Trophoblast cell (in vitro differentiated cells and primary cell): ENCODE measurements around the gene ONECUT1.

Experiments used
- DNase-seq, 2 donors: peaks; one replicate each; pipeline ENCODE4 v3.0.0-alpha.2; 2016
- H2AFZ ChIP-seq: 2 replicates; pipeline ENCODE4 v1.6.1; 2013; ENCODE audit warnings: low read length, moderate library complexity, mild to moderate bottlenecking; ENCODE audit not compliant: insufficient read depth, poor library complexity
- H2AK5ac ChIP-seq: 2 replicates; pipeline ENCODE4 v1.6.1; 2013; ENCODE audit warnings: mild to moderate bottlenecking, low read length
- H2BK120ac ChIP-seq: 2 replicates; pipeline ENCODE4 v1.6.1; 2013; ENCODE audit warnings: low read length, mild to moderate bottlenecking, moderate library complexity; ENCODE audit not compliant: insufficient read depth, poor library complexity
- H2BK12ac ChIP-seq: 2 replicates; pipeline ENCODE4 v1.6.1; 2013; ENCODE audit warnings: mild to moderate bottlenecking, low read length, moderate library complexity
- H2BK5ac ChIP-seq: 2 replicates; pipeline ENCODE4 v1.6.1; 2013; ENCODE audit warnings: low read length, low read depth, moderate library complexity, mild to moderate bottlenecking; ENCODE audit not compliant: poor library complexity
- H3K14ac ChIP-seq: 2 replicates; pipeline ENCODE4 v1.6.1; 2013; ENCODE audit warnings: mild to moderate bottlenecking, low read length
- H3K18ac ChIP-seq: 2 replicates; pipeline ENCODE4 v1.6.1; 2013; ENCODE audit warnings: mild to moderate bottlenecking, low read length
- H3K23ac ChIP-seq: 2 replicates; pipeline ENCODE4 v1.6.1; 2013; ENCODE audit warnings: low read length
- H3K27ac ChIP-seq: 2 replicates; pipeline ENCODE4 v1.5.1; 2013; ENCODE audit warnings: low read depth, mild to moderate bottlenecking, inconsistent platforms, low read length, moderate library complexity
- H3K27me3 ChIP-seq: 2 replicates; pipeline ENCODE4 v1.6.1; 2013; ENCODE audit warnings: inconsistent platforms, mild to moderate bottlenecking, low read length, moderate library complexity; ENCODE audit not compliant: insufficient read depth
- H3K36me3 ChIP-seq, 2 experiments: 1 replicate in 1 of 2; 2 replicates in 1 of 2; pipeline ENCODE4 v1.6.1; 2013; ENCODE audit warnings: low read length in 2 of 2, mild to moderate bottlenecking in 2 of 2, moderate library complexity in 1 of 2; ENCODE audit not compliant: insufficient read depth in 2 of 2, control insufficient read depth in 1 of 2
- H3K4ac ChIP-seq: 2 replicates; pipeline ENCODE4 v1.6.1; 2013; ENCODE audit warnings: low read depth, mild to moderate bottlenecking, low read length, moderate library complexity
- H3K4me1 ChIP-seq, 2 experiments: 1 replicate in 1 of 2; 2 replicates in 1 of 2; pipeline ENCODE4 v1.6.1; 2013; ENCODE audit warnings: low read length in 2 of 2, mild to moderate bottlenecking in 2 of 2, moderate library complexity in 1 of 2; ENCODE audit not compliant: insufficient read depth in 2 of 2, control insufficient read depth in 1 of 2
- H3K4me2 ChIP-seq: 2 replicates; pipeline ENCODE4 v1.6.1; 2013; ENCODE audit warnings: inconsistent platforms, mild to moderate bottlenecking, low read length, moderate library complexity
- H3K4me3 ChIP-seq: 2 replicates; pipeline ENCODE4 v1.5.1; 2013; ENCODE audit warnings: mild to moderate bottlenecking, low read depth, low read length, inconsistent platforms
- H3K79me1 ChIP-seq: one replicate; pipeline ENCODE4 v1.6.1; 2013; ENCODE audit warnings: low read length
- H3K79me2 ChIP-seq: 2 replicates; pipeline ENCODE4 v1.6.1; 2013; ENCODE audit warnings: low read length, mild to moderate bottlenecking; ENCODE audit not compliant: control insufficient read depth, insufficient read depth, poor library complexity
- H3K9ac ChIP-seq: 2 replicates; pipeline ENCODE4 v1.6.1; 2013; ENCODE audit warnings: mild to moderate bottlenecking, low read length
- H3K9me3 ChIP-seq: 2 replicates; pipeline ENCODE4 v1.6.1; 2013; ENCODE audit warnings: low read depth, mild to moderate bottlenecking, control low read depth, inconsistent platforms, low read length; ENCODE audit not compliant: insufficient read depth
- H4K12ac ChIP-seq: 2 replicates; pipeline ENCODE4 v1.6.1; 2013; ENCODE audit warnings: low read depth, mild to moderate bottlenecking, low read length, moderate library complexity
- H4K8ac ChIP-seq: 2 replicates; pipeline ENCODE4 v1.6.1; 2013; ENCODE audit warnings: low read depth, mild to moderate bottlenecking, low read length, moderate library complexity
- H4K91ac ChIP-seq: one replicate; pipeline ENCODE4 v1.6.1; 2013; ENCODE audit warnings: low read depth, mild to moderate bottlenecking, low read length, moderate library complexity
- WGBS: extraction: QIAGEN DNeasy Blood & Tissue Kit; methylation state at CpG from one replicate; pipeline ENCODE4 v1.1.7; 2013; ENCODE audit warnings: missing lambda C conversion rate; ENCODE audit not compliant: insufficient read length, insufficient coverage; ENCODE audit errors: extremely low coverage; 5-methylcytosine and 5-hydroxymethylcytosine counted together

Gene ONECUT1

DNA sequence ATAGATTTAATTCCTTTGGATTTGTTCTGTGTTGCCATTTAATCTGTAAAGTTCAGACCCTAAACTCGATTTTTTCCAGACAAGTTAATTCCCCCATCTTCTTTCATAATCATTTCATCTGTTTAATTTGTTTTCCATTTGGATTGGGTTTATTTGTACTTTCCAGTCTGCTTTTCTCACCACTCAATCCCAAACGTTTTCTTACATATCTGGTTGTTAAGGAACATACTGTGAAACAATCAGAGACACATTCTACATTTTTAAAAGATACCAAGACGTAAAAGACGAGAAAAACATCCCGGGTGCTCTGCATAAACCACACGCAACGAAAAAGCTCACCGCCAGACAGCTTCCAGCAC lies 13.0 kb upstream of the ONECUT1 start:
- Histone ChIP-seq H2BK5ac (no peak overlapping the region), H3K4me2 (no peak overlapping the region), H3K79me1 (no peaks in the 10 kb centered on the region), H4K91ac (no peak overlapping the region), H3K23ac (no peak overlapping the region), H2AK5ac (no peak overlapping the region), H2AFZ (no peak overlapping the region), H3K27me3 (peaks cover 58% of the 10 kb centered on the region), H3K9ac (no peak overlapping the region), H2BK120ac (no peak overlapping the region), H3K79me2 (no peaks in the 10 kb centered on the region), H3K36me3 (no peaks in the 10 kb centered on the region), H4K8ac (no peak overlapping the region), H2BK12ac (no peak overlapping the region), H3K18ac (no peak overlapping the region), H3K4me3 (no peak overlapping the region), H3K14ac (no peak overlapping the region), H3K4ac (no peak overlapping the region), H3K27ac (no peak overlapping the region), H3K9me3 (peaks cover 7% of the 10 kb centered on the region), H3K4me1 (peaks cover 6 to 13% of the 10 kb centered on the region in 2 experiments), H4K12ac (no peak overlapping the region)
- no peak for DNase-seq
- WGBS, result no CpG with 5 or more reads among the region's 8 CpGs

DNA sequence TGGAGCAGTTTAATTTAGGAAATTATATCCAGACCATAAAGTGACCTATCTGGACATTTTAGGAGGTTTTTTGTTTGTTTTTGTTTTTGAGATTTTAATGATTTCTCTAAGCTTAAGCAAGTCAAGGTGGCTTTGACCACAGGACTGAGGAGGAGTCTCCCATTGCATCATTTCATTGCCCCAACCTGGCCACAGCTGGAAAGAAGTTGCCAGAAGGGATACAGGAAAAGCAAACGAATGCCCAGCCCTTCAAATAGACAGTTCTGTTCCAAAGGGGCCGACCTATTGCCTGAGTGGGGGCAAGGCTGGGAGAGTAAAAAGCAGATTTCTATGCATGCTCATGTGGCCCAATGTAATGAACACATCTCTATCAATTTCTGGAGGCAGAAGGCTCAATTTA lies 12.0 kb upstream of the ONECUT1 start:
- Histone ChIP-seq H3K9ac (no peak overlapping the region), H3K4me3 (no peak overlapping the region), H4K12ac (no peak overlapping the region), H3K27ac (no peak overlapping the region), H2BK5ac (no peak overlapping the region), H3K4me1 (peaks cover 6 to 13% of the 10 kb centered on the region in 2 experiments), H3K4ac (no peak overlapping the region), H3K23ac (no peak overlapping the region), H3K27me3 (peaks cover 66% of the 10 kb centered on the region), H3K36me3 (no peaks in the 10 kb centered on the region), H3K18ac (no peak overlapping the region), H3K4me2 (no peak overlapping the region), H2AK5ac (no peak overlapping the region), H2BK120ac (no peak overlapping the region), H4K8ac (no peak overlapping the region), H3K14ac (no peak overlapping the region), H2BK12ac (no peak overlapping the region), H3K9me3 (peaks cover 7% of the 10 kb centered on the region), H3K79me1 (no peaks in the 10 kb centered on the region), H3K79me2 (no peaks in the 10 kb centered on the region), H4K91ac (no peak overlapping the region), H2AFZ (no peak overlapping the region)
- DNase-seq, result no peak
- no CpG with 5 or more reads among the region's 2 CpGs for WGBS

DNA sequence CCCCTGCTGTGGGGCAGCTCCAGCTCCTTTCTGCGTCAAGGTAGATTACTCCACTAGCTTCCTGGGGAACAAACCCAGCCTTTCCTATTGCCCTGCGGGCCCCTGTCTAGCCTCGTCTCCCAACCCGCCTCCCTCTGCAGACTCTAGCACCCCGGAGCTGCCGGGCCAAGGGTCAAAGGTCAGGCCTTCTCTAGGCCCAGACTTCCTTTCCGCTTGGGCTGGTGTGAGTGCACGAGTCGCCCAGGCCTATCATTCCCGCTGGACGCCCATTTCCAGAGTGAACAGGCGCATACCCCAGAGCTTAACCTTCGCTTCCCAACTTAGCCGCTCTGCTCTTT lies 11.6 kb upstream of the ONECUT1 start:
- H3K4ac ChIP-seq, result no peak overlapping the region
- H3K79me2 ChIP-seq, result no peaks in the 10 kb centered on the region
- H3K4me2 ChIP-seq, result no peak overlapping the region
- peaks cover 7% of the 10 kb centered on the region for H3K9me3 ChIP-seq
- H2AK5ac ChIP-seq, result no peak overlapping the region
- H2AFZ ChIP-seq, result no peak overlapping the region
- H3K14ac ChIP-seq, result no peak overlapping the region
- H3K23ac ChIP-seq, result no peak overlapping the region
- H4K91ac ChIP-seq, result no peak overlapping the region
- H3K4me3 ChIP-seq, result no peak overlapping the region
- no peak for DNase-seq
- no peak overlapping the region for H3K9ac ChIP-seq
- no peak overlapping the region for H4K8ac ChIP-seq
- H3K36me3 ChIP-seq, result no peaks in the 10 kb centered on the region
- H3K27me3 ChIP-seq, result peaks cover 68% of the 10 kb centered on the region
- H3K4me1 ChIP-seq, result peaks cover 6 to 13% of the 10 kb centered on the region in 2 experiments
- no CpG with 5 or more reads among the region's 14 CpGs for WGBS
- H2BK120ac ChIP-seq, result no peak overlapping the region
- H3K27ac ChIP-seq, result no peak overlapping the region
- no peak overlapping the region for H2BK12ac ChIP-seq
- H2BK5ac ChIP-seq, result no peak overlapping the region
- no peaks in the 10 kb centered on the region for H3K79me1 ChIP-seq
- H3K18ac ChIP-seq, result no peak overlapping the region
- no peak overlapping the region for H4K12ac ChIP-seq

DNA sequence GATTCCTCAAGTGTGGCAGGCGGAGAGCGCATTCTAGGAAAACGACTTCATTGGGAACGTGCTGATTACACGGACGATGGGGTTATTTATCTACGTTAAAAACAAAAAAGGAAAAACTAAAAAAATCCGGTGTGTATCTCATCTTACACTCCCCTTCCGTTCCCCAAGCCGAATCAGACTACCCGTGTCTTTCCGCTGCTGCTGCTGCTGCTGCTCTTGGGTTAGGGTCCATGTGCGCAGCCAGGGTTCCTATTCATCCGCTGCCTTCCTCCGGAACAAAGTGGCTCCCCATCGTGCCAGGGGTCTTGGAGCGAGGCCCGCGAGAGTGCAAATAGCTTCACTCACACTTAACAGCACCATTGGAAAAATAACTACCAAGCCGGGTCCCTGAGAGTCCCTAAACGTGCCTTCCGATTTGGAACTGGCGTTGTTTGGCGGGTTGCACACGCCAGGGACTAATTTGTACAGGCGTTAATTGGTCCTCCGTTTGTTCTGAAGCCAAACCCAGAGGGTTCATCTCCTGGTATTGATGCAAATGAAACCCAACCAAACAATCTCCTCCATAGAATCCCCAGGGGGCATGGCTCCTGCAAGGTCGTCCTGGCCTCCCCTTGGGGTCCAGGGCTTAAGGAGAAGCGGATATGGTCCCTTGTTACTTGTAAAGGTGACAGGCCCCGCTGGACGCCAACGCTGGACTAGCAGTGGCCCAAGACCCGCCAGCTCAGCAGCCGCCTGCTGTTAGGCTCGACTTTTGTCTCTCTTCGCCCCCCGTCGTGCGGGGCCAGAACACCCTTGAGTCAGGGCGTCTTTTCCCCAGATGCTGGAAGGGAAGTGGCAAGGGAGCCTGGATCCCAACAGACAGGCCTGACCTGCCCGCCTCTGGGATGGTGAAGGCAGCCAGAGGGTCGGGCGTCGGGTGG lies 11.0 kb upstream of the ONECUT1 start:
- no peak overlapping the region for H3K14ac ChIP-seq
- no peak overlapping the region for H4K91ac ChIP-seq
- no peak overlapping the region for H3K4me3 ChIP-seq
- no peak overlapping the region for H2BK12ac ChIP-seq
- H2AK5ac ChIP-seq, result no peak overlapping the region
- no peak overlapping the region for H2BK5ac ChIP-seq
- no peak overlapping the region for H3K4me2 ChIP-seq
- H3K27me3 ChIP-seq, result peaks cover 68% of the 10 kb centered on the region
- no peak overlapping the region for H3K18ac ChIP-seq
- H3K79me2 ChIP-seq, result no peaks in the 10 kb centered on the region
- H3K79me1 ChIP-seq, result no peaks in the 10 kb centered on the region
- H3K9ac ChIP-seq, result no peak overlapping the region
- H3K23ac ChIP-seq, result no peak overlapping the region
- no peak overlapping the region for H4K8ac ChIP-seq
- H3K4me1 ChIP-seq, result peaks cover 6 to 12% of the 10 kb centered on the region in 2 experiments
- no peaks in the 10 kb centered on the region for H3K36me3 ChIP-seq
- H3K27ac ChIP-seq, result no peak overlapping the region
- peaks cover 7% of the 10 kb centered on the region for H3K9me3 ChIP-seq
- no peak overlapping the region for H2BK120ac ChIP-seq
- no peak for DNase-seq
- H4K12ac ChIP-seq, result no peak overlapping the region
- WGBS, result no CpG with 5 or more reads among the region's 44 CpGs
- no peak overlapping the region for H3K4ac ChIP-seq
- H2AFZ ChIP-seq, result no peak overlapping the region
